Thoracic aorta (tissue), 2 donors: ENCODE results near the gene NRP2. TPM values are rescaled to one million over a fixed set of nuclear protein-coding genes. Genes with fewer than 3 reads are reported as not detected.

Source experiments
- ATAC-seq: fragments of 150-250 bp; one replicate; pipeline ENCODE4 v1.8.0; 2017; ENCODE audit warnings: low read depth; ENCODE audit not compliant: insufficient number of reproducible peaks, low FRiP score
- DNase-seq: peaks from one replicate; pipeline ENCODE4 v3.0.0-alpha.2; 2020; ENCODE audit warnings: low spot score
- H3K27ac ChIP-seq, 2 donors: fragments of 200-600 bp; sonication (generic); 1 replicate in 1 of 2; 2 replicates in 1 of 2; pipeline ENCODE4 v1.5.1; 2016; ENCODE audit warnings: mild to moderate bottlenecking in 2 of 2, moderate library complexity in 2 of 2
- H3K27me3 ChIP-seq: fragments of 200-600 bp; sonication (generic); replicated peaks from 2 replicates; pipeline ENCODE4 v1.6.0; 2016; ENCODE audit warnings: mild to moderate bottlenecking; ENCODE audit not compliant: insufficient read depth
- H3K36me3 ChIP-seq: fragments of 200-600 bp; sonication (generic); one replicate; pipeline ENCODE4 v1.5.1; 2016
- H3K4me1 ChIP-seq, 2 donors: fragments of 200-600 bp; sonication (generic); 1 replicate in 1 of 2; 2 replicates in 1 of 2; pipeline versions ENCODE4 v1.5.1 to v1.6.0; 2016; ENCODE audit warnings: low read depth in 2 of 2, mild to moderate bottlenecking in 1 of 2; ENCODE audit not compliant: control insufficient read depth in 1 of 2
- H3K4me3 ChIP-seq: fragments of 200-600 bp; sonication (generic); 2 replicates; pipeline ENCODE4 v1.5.1; 2016; ENCODE audit warnings: mild to moderate bottlenecking
- H3K9me3 ChIP-seq: fragments of 200-600 bp; sonication (generic); 2 replicates; pipeline ENCODE4 v1.5.1; 2016
- total RNA-seq, 2 donors: library from RNA; depleted of rRNA; stranded (reverse); fragments of >200 nt; gene quantifications; one replicate each; pipeline versions ENCODE4 v1.1.0 to v1.2.3, GENCODE V29; 2016
- TF ChIP-seq, protein P1 (sequence below): fragments of 200-600 bp; sonication (generic); IDR thresholded peaks from one replicate; pipeline ENCODE4 v1.5.1; 2019; ENCODE audit warnings: antibody characterized with exemption

NRP2 gene
- total RNA-seq, 2 donors from 2014 or later = 73.5 to 75.1 TPM

DNA sequence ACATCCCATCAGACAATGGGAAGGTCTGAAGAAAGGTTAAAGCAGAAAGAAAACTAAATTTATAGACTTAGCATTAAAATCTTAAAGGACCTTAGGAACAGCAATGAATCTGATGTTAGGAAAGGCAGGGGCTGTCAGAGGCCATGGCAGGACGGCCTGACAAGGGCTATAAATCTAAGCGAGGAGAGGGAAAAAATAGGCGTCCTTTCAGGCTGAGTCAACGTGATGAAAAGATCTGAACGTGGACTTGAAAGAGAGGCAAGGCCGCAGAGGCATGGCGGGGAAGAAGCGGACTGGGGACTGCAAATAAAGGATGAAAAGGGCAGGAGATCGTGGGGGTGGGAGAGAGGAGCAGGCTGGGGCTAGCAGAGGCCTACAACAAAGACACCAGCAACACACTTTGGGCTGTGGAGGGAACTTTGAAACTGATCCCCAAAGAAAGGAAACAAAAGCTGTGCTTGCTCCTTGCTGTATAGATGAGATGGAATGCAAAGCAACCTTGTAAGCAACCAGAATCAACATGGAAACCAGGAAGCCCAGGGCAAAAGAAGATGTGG is 145.6 kb downstream of the NRP2 start:
- no peaks in the 10 kb centered on the region for H3K27me3 ChIP-seq
- no peaks in the 10 kb centered on the region for H3K36me3 ChIP-seq
- H3K27ac ChIP-seq = no peak overlapping the region
- H3K4me1 ChIP-seq = no peaks in the 10 kb centered on the region
- DNase-seq (no peak), ATAC-seq (no peak)
- H3K9me3 ChIP-seq = no peaks in the 10 kb centered on the region
- TF ChIP-seq, protein P1, sequence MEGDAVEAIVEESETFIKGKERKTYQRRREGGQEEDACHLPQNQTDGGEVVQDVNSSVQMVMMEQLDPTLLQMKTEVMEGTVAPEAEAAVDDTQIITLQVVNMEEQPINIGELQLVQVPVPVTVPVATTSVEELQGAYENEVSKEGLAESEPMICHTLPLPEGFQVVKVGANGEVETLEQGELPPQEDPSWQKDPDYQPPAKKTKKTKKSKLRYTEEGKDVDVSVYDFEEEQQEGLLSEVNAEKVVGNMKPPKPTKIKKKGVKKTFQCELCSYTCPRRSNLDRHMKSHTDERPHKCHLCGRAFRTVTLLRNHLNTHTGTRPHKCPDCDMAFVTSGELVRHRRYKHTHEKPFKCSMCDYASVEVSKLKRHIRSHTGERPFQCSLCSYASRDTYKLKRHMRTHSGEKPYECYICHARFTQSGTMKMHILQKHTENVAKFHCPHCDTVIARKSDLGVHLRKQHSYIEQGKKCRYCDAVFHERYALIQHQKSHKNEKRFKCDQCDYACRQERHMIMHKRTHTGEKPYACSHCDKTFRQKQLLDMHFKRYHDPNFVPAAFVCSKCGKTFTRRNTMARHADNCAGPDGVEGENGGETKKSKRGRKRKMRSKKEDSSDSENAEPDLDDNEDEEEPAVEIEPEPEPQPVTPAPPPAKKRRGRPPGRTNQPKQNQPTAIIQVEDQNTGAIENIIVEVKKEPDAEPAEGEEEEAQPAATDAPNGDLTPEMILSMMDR = no peak
- H3K4me3 ChIP-seq = no peak overlapping the region

DNA sequence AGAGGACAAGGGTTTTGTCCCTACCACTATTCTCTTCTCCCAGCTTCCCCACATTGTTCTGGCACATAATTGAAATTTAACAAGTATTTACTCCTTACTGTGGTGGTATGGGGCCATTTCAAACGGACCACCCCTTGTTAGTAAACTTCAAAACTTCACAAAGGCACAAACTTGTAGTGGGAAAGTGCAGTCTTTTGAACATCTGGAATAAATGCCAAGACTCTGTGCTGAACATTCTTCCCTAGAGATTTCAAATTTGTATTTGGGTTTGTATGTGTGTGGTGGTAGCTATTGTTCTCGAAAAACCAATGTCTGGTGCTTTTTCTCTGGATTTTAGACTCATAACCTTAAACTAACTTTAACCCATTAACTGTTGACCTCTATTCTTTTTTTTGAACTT is 151.6 kb downstream of the NRP2 start:
- no peak overlapping the region for H3K27ac ChIP-seq
- no peaks in the 10 kb centered on the region for H3K36me3 ChIP-seq
- H3K4me3 ChIP-seq = no peak overlapping the region
- no peak for DNase-seq
- no peaks in the 10 kb centered on the region for H3K9me3 ChIP-seq
- ATAC-seq = no peak
- no peaks in the 10 kb centered on the region for H3K27me3 ChIP-seq
- TF ChIP-seq, protein P1 = no peak
- H3K4me1 ChIP-seq = peaks cover 0 to 7% of the 10 kb centered on the region in 2 donors

DNA sequence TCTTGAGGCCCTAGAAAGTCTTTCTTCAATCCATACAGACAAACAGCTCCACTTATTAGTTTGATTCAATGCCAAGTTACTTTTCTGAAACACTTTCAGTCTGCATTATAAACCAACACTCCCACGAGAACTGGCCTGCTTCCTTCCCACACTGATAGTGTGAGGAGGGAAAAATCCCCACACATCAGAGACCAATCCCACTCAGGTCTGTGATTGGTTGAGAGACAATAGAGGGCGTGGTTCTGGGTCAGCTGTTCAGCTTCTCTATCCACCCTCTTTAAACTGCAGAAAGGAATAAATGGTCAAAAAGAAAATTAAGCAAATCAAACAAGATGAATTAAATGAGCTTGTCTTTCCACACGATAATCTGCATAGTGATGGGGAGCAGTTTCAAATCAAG is 152.5 kb downstream of the NRP2 start:
- no peak overlapping the region for H3K4me3 ChIP-seq
- no peak overlapping the region for H3K27ac ChIP-seq
- no peak for ATAC-seq
- TF ChIP-seq, protein P1 = no peak
- H3K4me1 ChIP-seq = peaks cover 0 to 7% of the 10 kb centered on the region in 2 donors
- no peaks in the 10 kb centered on the region for H3K36me3 ChIP-seq
- H3K9me3 ChIP-seq = no peaks in the 10 kb centered on the region
- no peaks in the 10 kb centered on the region for H3K27me3 ChIP-seq
- no peak for DNase-seq

DNA sequence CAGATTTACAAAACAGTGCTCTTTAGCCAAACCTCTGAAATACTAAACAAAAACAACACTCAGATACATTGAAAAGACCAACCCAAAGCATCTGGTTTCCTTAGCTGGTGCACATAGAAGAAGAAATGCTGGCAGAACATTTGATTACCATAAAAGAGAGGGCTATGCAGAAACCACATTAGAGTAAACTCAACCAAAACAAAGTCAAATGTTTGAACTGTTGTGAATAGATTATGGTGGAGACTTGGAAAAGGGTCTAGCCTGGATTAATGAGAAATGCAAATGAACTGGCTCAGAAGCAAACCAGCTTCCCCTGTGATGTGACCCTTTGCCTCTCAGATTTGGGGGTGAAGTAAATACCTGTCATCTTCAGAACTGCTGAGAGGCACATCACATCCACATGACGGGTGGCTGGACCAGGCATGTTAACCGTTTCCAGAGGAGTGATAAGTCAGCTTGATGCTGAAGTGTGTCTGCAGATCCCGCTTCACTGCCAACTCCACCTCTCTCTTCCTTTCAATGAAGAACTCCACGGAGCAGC is 153.0 kb downstream of the NRP2 start:
- ATAC-seq = no peak
- H3K27ac ChIP-seq = no peak overlapping the region
- no peaks in the 10 kb centered on the region for H3K27me3 ChIP-seq
- no peak for DNase-seq
- H3K36me3 ChIP-seq = no peaks in the 10 kb centered on the region
- peaks cover 0 to 7% of the 10 kb centered on the region in 2 donors for H3K4me1 ChIP-seq
- TF ChIP-seq, protein P1 = no peak
- no peaks in the 10 kb centered on the region for H3K9me3 ChIP-seq
- H3K4me3 ChIP-seq = no peak overlapping the region

DNA sequence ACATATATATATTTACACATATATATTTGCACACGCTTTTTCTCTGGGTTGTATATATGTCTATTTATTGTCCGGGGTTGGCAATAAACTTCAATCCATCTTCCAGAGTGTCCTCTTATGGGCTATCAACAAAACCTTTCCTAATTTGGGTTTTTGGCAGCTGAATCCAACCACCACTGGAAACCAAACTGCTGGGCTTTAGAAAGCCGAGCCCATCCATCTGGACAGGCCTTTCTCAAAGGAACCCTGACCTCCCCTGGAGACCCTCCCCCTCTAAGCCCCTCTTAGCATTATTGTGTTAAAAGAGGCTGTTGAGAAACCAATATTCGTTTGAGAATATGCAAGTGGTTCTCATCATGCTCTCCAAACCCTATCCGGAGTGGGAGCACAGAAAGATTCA is 153.6 kb downstream of the NRP2 start:
- Histone ChIP-seq H3K36me3 (no peaks in the 10 kb centered on the region), H3K4me1 (peaks cover 0 to 7% of the 10 kb centered on the region in 2 donors), H3K4me3 (no peak overlapping the region), H3K9me3 (no peaks in the 10 kb centered on the region), H3K27me3 (no peaks in the 10 kb centered on the region), H3K27ac (no peak overlapping the region)
- no peak for ATAC-seq
- no peak for DNase-seq
- TF ChIP-seq, protein P1 = no peak
